ENCODE data around the gene CYB5R4.

CYB5R4 gene

GRCh38 chr6:83827050-83827449, 32.4 kb upstream of the CYB5R4 start:
- Histone ChIP-seq H3F3A (ENCODE audit: control insufficient read depth, insufficient read depth) (no peaks in the 10 kb centered on the region), H3K36me3 (ENCODE audit: control insufficient read depth, low read length) (no peaks in the 10 kb centered on the region), H3K27me3 (ENCODE audit: control insufficient read depth, low read length) (no peaks in the 10 kb centered on the region), H3K4me1 (ENCODE audit: control insufficient read depth, low read length) (no peaks in the 10 kb centered on the region), H4K20me1 (ENCODE audit: control insufficient read depth, insufficient read depth, low read depth, low read length) (no peaks in the 10 kb centered on the region), H3K4me3 (ENCODE audit: low read length) (no peak overlapping the region), H3K4me2 (ENCODE audit: low read length) (no peak overlapping the region), H3K79me2 (ENCODE audit: control insufficient read depth, low read length) (no peaks in the 10 kb centered on the region), H3K9me3 (ENCODE audit: control insufficient read depth, insufficient read depth, low read length) (no peaks in the 10 kb centered on the region), H3K9me2 (replicated peaks; ENCODE audit: control insufficient read depth, low read length) (no peaks in the 10 kb centered on the region), H3K27ac (ENCODE audit: low read depth, low read length) (no peak overlapping the region)
- TF ChIP-seq EZH2phosphoT487 (IDR thresholded peaks at IDR 0.05; ENCODE audit: borderline replicate concordance, low read length): no peak
- TF ChIP-seq CTCF (IDR thresholded peaks at IDR 0.05; ENCODE audit: low read depth, low read length, poor library complexity, severe bottlenecking): no peak

- H3K27ac ChIP-seq (ENCODE audit: low read depth, low read length): no peak overlapping the region
- H3K4me2 ChIP-seq (ENCODE audit: low read length): no peak overlapping the region
- H3F3A ChIP-seq (ENCODE audit: control insufficient read depth, insufficient read depth): no peaks in the 10 kb centered on the region
- no peaks in the 10 kb centered on the region for H3K9me2 ChIP-seq (replicated peaks; ENCODE audit: control insufficient read depth, low read length)
- H3K9me3 ChIP-seq (ENCODE audit: control insufficient read depth, insufficient read depth, low read length): no peaks in the 10 kb centered on the region
- H3K4me3 ChIP-seq (ENCODE audit: low read length): no peak overlapping the region
- H3K79me2 ChIP-seq (ENCODE audit: control insufficient read depth, low read length): no peaks in the 10 kb centered on the region
- H3K4me1 ChIP-seq (ENCODE audit: control insufficient read depth, low read length): no peaks in the 10 kb centered on the region
- H3K27me3 ChIP-seq (ENCODE audit: control insufficient read depth, low read length): no peaks in the 10 kb centered on the region
- no peak for TF ChIP-seq EZH2phosphoT487 (IDR thresholded peaks at IDR 0.05; ENCODE audit: borderline replicate concordance, low read length)
- no peak for TF ChIP-seq CTCF (IDR thresholded peaks at IDR 0.05; ENCODE audit: low read depth, low read length, poor library complexity, severe bottlenecking)
- H4K20me1 ChIP-seq (ENCODE audit: control insufficient read depth, insufficient read depth, low read depth, low read length): no peaks in the 10 kb centered on the region
- H3K36me3 ChIP-seq (ENCODE audit: control insufficient read depth, low read length): no peaks in the 10 kb centered on the region
These were observed 20.8 kb upstream of the CYB5R4 start for GRCh38 chr6:83838727-83839126.

GRCh38 chr6:83844170-83844569, 15.3 kb upstream of the CYB5R4 start:
- Histone ChIP-seq H3K27ac (ENCODE audit: low read depth, low read length) (no peak overlapping the region), H3K27me3 (ENCODE audit: control insufficient read depth, low read length) (peaks cover 4% of the 10 kb centered on the region; the same call in 1 of the 2 replicates), H3K4me3 (ENCODE audit: low read length) (no peak overlapping the region), H3K4me2 (ENCODE audit: low read length) (no peak overlapping the region), H3K79me2 (ENCODE audit: control insufficient read depth, low read length) (no peaks in the 10 kb centered on the region), H3F3A (ENCODE audit: control insufficient read depth, insufficient read depth) (no peaks in the 10 kb centered on the region), H3K4me1 (ENCODE audit: control insufficient read depth, low read length) (no peaks in the 10 kb centered on the region), H3K9me2 (replicated peaks; ENCODE audit: control insufficient read depth, low read length) (no peaks in the 10 kb centered on the region), H3K36me3 (ENCODE audit: control insufficient read depth, low read length) (no peaks in the 10 kb centered on the region), H3K9me3 (ENCODE audit: control insufficient read depth, insufficient read depth, low read length) (no peaks in the 10 kb centered on the region), H4K20me1 (ENCODE audit: control insufficient read depth, insufficient read depth, low read depth, low read length) (no peaks in the 10 kb centered on the region)
- no peak for TF ChIP-seq CTCF (IDR thresholded peaks at IDR 0.05; ENCODE audit: low read depth, low read length, poor library complexity, severe bottlenecking)
- TF ChIP-seq EZH2phosphoT487 (IDR thresholded peaks at IDR 0.05; ENCODE audit: borderline replicate concordance, low read length): no peak

- no peaks in the 10 kb centered on the region for H3K9me3 ChIP-seq (ENCODE audit: control insufficient read depth, insufficient read depth, low read length)
- no peaks in the 10 kb centered on the region for H3K9me2 ChIP-seq (replicated peaks; ENCODE audit: control insufficient read depth, low read length)
- H4K20me1 ChIP-seq (ENCODE audit: control insufficient read depth, insufficient read depth, low read depth, low read length): no peaks in the 10 kb centered on the region
- H3K4me2 ChIP-seq (ENCODE audit: low read length): no peak overlapping the region
- peaks cover 4% of the 10 kb centered on the region; the same call in 1 of the 2 replicates for H3K27me3 ChIP-seq (ENCODE audit: control insufficient read depth, low read length)
- H3K27ac ChIP-seq (ENCODE audit: low read depth, low read length): no peak overlapping the region
- H3K36me3 ChIP-seq (ENCODE audit: control insufficient read depth, low read length): no peaks in the 10 kb centered on the region
- no peaks in the 10 kb centered on the region for H3K79me2 ChIP-seq (ENCODE audit: control insufficient read depth, low read length)
- H3F3A ChIP-seq (ENCODE audit: control insufficient read depth, insufficient read depth): no peaks in the 10 kb centered on the region
- no peaks in the 10 kb centered on the region for H3K4me1 ChIP-seq (ENCODE audit: control insufficient read depth, low read length)
- H3K4me3 ChIP-seq (ENCODE audit: low read length): no peak overlapping the region
- TF ChIP-seq EZH2phosphoT487 (IDR thresholded peaks at IDR 0.05; ENCODE audit: borderline replicate concordance, low read length) (no peak), CTCF (IDR thresholded peaks at IDR 0.05; ENCODE audit: low read depth, low read length, poor library complexity, severe bottlenecking) (no peak)
These were observed 13.2 kb upstream of the CYB5R4 start for GRCh38 chr6:83846291-83846690.

Measured in DOHH2 (cell line).